B cell (primary cell): Measurements from ENCODE around the gene TIGD1.

Experiments
- EZH2 ChIP-seq: IDR thresholded peaks from 2 replicates; pipeline ENCODE4 v1.6.1; 2012; ENCODE audit warnings: borderline replicate concordance, low read depth, mild to moderate bottlenecking, moderate library complexity, low read length; ENCODE audit not compliant: insufficient read depth, poor library complexity, severe bottlenecking
- TF ChIP-seq, protein P1 (sequence below): fragments of 200-600 bp; IDR thresholded peaks from one replicate; pipeline ENCODE4 v1.8.0; 2022; ENCODE audit warnings: antibody characterized with exemption, mild to moderate bottlenecking

DNA sequence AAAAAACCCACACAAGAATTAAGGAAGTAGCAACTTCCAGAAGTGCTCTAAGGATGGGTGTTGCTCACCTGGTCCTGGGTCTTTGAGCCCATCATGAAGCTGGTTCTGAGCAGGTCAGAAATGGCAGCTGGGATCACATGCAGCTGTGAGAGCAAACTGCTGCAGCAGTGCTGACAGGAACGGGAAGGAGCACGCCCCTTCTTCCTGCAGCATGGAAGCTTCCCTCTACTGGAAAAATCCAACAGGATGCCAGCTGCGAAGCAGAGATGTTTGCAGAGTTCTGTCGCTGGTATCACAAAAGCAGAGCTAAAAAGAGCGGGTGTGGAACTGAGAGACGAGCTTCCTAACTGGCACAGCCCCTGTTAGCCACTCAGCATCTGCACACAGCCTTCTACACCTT, 33.9 kb upstream of the TIGD1 start:
- TF ChIP-seq, protein P1, sequence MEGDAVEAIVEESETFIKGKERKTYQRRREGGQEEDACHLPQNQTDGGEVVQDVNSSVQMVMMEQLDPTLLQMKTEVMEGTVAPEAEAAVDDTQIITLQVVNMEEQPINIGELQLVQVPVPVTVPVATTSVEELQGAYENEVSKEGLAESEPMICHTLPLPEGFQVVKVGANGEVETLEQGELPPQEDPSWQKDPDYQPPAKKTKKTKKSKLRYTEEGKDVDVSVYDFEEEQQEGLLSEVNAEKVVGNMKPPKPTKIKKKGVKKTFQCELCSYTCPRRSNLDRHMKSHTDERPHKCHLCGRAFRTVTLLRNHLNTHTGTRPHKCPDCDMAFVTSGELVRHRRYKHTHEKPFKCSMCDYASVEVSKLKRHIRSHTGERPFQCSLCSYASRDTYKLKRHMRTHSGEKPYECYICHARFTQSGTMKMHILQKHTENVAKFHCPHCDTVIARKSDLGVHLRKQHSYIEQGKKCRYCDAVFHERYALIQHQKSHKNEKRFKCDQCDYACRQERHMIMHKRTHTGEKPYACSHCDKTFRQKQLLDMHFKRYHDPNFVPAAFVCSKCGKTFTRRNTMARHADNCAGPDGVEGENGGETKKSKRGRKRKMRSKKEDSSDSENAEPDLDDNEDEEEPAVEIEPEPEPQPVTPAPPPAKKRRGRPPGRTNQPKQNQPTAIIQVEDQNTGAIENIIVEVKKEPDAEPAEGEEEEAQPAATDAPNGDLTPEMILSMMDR, result no peak
- TF ChIP-seq EZH2, result no peak
